AG10803 (cell line): ENCODE results near the gene RORC.

Experiments
- DNase-seq: peaks from one replicate; pipeline ENCODE4 v3.0.0; 2010; ENCODE audit warnings: low read depth
- H3K4me3 ChIP-seq: 2 replicates; pipeline ENCODE4 v1.5.1; 2011; ENCODE audit warnings: mild to moderate bottlenecking, low read length, control low read depth
- TF ChIP-seq, protein P1 (sequence below): conservative IDR thresholded peaks from 2 replicates; pipeline ENCODE4 v1.5.1; 2011; ENCODE audit warnings: mild to moderate bottlenecking, low read length, control low read depth, inconsistent platforms

RORC gene

DNA sequence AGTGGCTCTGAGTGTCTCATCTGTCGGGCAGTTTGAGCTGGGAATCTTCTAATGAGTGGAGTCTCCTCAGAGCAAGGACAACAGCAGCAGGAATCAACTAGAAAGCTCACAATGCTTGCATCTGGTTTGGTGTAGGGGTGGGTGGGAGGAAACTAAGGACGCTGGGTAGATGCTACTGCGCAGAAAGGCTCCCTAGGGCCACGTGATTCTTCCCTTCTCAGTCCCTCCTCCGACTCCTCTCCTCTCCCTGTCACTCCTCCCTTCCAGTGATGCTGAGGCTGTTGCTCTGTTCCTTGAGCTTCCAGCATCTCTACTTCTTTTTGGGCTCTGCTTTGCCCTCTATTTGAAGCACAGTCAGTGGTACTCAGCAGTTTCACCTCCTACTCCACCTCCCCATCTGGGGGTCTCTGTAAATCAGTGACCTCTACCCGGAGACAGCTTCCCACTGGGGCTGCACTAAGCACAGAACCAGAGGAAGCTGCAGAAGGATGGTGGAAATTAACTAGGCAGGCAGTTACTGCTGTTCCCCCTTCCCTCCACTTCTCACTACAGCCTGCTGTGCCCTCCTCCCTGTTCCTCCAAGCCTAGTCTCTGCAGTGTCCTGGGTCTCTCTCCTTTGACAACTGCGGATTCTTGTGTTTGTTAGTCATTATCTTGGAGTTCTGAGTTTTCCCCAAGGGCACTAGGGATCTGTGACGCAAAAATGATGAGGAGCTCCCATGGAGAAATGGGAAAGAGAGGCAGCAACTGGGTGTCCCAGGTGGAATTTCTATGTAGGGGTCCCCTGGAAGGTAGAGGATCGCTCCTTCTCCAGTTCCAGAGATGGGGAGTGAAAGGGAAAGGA is 32.2 kb downstream of the RORC start:
- H3K4me3 ChIP-seq: no peak overlapping the region
- DNase-seq: no peak
- TF ChIP-seq, protein P1, sequence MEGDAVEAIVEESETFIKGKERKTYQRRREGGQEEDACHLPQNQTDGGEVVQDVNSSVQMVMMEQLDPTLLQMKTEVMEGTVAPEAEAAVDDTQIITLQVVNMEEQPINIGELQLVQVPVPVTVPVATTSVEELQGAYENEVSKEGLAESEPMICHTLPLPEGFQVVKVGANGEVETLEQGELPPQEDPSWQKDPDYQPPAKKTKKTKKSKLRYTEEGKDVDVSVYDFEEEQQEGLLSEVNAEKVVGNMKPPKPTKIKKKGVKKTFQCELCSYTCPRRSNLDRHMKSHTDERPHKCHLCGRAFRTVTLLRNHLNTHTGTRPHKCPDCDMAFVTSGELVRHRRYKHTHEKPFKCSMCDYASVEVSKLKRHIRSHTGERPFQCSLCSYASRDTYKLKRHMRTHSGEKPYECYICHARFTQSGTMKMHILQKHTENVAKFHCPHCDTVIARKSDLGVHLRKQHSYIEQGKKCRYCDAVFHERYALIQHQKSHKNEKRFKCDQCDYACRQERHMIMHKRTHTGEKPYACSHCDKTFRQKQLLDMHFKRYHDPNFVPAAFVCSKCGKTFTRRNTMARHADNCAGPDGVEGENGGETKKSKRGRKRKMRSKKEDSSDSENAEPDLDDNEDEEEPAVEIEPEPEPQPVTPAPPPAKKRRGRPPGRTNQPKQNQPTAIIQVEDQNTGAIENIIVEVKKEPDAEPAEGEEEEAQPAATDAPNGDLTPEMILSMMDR: no peak

DNA sequence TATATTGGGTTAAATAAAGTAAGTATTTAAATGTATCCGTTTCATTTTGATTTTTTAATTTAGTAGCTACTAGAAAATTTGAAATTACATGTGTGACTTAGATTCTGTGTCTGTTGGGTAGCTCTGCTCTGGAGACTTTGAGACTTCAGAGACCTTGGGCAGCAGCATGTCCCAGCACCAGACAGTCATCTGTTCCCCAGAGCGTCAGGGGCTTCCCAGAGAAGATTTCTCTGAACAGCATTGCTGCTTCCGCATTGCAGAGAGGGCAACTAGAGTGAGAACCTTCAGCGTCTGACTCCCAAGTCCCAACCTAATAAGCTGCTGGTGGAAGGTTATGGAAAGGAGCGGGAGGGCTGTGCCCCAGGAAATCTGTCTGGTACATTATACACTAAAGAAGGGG is 33.0 kb downstream of the RORC start:
- H3K4me3 ChIP-seq: no peak overlapping the region
- TF ChIP-seq, protein P1: no peak
- no peak for DNase-seq

DNA sequence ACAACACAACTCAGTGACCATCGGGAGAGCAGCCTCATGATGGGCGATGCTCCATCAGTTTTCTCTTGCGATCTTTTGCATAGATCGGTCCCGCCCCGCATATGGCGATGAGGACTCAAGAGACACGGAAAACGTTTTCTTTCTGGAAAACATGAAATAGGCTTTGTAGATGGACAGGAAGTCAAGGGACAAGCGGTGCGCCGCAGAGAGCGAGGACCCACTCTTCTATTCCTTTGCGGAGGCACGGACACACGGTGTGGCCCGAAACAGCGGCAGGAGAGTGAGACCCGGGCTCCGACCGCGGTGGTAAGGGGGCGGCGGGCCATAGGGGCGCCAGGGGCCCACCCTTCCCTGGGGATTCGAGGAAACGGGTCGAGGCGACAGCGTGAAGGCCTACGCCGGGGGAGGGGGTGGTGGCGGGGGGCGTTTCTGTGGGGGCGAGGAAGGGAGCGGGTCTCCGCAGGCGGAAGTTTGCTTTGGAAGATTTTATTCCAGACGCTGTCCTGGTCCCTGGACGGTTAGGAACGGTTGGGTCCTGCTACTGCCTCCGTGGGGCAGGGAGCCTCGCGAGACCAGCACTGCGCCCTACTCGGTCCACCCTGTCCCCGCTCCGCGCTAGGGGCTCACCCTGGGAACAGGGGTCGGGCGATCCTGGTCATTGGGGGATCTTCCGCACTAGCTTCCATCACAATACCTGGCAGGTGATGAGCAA is 40.5 kb downstream of the RORC start:
- peak overlapping the region; percentile 74 for H3K4me3 ChIP-seq
- DNase-seq: no peak
- TF ChIP-seq, protein P1: no peak

DNA sequence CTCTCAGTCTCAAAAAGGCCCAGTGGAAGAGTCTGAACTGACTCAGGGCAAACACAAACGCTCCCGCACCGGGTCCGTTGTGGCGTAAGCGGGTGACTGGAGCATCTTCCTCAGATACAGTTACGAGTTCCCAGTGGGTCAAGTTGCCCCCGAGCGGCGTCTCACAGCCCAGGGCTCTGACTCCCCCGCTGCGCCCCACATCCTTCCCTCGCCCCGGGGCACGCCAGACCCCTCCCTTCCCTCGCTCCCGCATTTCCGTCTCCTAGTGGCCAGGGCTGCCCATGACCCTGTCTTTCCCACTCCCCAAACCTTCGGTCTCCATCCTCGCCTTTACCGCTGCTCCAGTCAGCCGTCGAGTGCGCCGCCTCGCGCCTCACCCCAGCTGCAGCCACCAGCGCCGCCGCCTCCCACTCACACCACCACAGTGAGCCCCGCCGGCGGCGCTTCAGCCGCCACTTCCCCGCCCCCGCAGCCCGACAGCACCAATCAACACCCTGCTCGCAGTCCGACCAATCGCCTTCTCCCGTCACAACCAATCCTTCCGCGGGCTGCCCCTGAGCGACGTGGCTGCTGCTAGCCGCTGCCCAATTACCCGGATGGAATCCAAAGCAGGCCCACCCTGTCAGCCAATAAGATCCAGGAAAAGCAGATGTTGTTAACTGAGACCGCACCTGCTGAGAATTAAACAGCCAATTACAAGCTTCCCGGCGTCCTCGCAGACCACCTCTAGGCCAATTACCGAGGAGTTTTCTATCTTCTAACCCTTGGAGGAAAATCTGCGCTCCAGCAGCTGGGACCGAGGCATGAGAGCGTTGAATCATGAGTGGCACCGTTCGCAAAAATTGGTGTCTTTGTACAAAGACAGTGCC is 41.3 kb downstream of the RORC start, which contains the start of gene TDRKH:
Gene TDRKH, minus strand, starts transcription at position 430 of the 869 bp plus-strand sequence. CDS start 7,478 bp downstream, outside the sequence.
- DNase-seq: peak; percentile 99
- H3K4me3 ChIP-seq: peak within 1 kb of the TSS; percentile 74
- TF ChIP-seq, protein P1: peak; percentile 31

DNA sequence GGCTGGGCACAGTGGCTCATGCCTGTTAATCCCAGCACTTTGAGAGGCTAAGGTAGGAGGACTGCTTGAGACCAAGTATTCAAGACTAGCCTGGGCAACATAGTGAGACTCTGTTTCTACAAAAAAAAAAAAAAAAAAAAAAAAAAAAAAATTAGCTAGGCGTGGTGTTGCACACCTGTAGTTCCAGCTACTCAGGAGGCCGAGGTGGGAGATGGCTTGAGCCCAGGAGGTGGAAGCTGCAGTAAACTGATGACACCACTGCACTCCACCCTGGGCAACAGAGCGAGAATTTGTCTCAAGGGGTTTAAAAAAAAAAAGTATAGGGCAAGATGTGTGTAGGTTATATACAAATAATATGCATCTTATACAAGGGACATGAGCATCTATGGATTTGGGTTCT is 43.9 kb downstream of the RORC start:
- no peak for DNase-seq
- H3K4me3 ChIP-seq: no peak overlapping the region
- TF ChIP-seq, protein P1: no peak

DNA sequence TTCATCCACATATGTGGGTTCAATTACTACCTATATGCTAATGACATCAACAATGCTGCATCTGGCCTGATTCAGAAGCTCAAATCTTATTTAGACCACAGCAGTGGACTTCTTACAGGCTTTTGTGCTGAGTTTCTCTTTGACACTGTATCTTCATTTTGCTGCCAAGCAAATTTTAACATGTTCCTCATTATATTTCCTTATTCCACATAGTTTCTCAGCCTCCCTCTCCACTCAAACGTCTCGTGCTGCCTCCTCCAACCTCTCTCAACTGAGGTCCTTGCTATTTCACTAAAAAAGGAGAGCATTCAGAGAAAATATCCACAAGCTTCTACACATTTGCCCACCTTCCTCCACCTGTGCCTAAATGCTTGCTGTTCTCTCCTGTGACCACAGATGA is 47.8 kb downstream of the RORC start:
- no peak for DNase-seq
- H3K4me3 ChIP-seq: no peak overlapping the region
- TF ChIP-seq, protein P1: no peak
